OCI-LY1 (cell line): Measurements from ENCODE around the gene RNF121.
A peak's percentile ranks its signal among the peaks of the same experiment; 100 is the strongest.

Source experiments
- H2AFZ ChIP-seq: fragments of 200-600 bp; sonication (generic), shearing (Covaris generic); 2 replicates; pipeline ENCODE4 v1.6.0; 2014; ENCODE audit warnings: antibody characterized with exemption, mild to moderate bottlenecking, low read length
- H3F3A ChIP-seq: fragments of 200-600 bp; sonication (generic), shearing (Covaris generic); 2 replicates; pipeline ENCODE4 v1.6.0; 2014; ENCODE audit warnings: mild to moderate bottlenecking, antibody characterized with exemption, low read length, moderate library complexity; ENCODE audit not compliant: insufficient read depth
- H3K27ac ChIP-seq: fragments of 200-600 bp; sonication (generic); 2 replicates; pipeline ENCODE4 v1.5.1; 2014; ENCODE audit warnings: low read length, mixed run types, mild to moderate bottlenecking, low read depth; ENCODE audit not compliant: poor library complexity, severe bottlenecking
- H3K27me3 ChIP-seq: fragments of 200-600 bp; sonication (generic); 2 replicates; pipeline ENCODE4 v1.6.0; 2014; ENCODE audit warnings: antibody characterized with exemption, mild to moderate bottlenecking, low read length, moderate library complexity; ENCODE audit not compliant: insufficient read depth
- H3K36me3 ChIP-seq: fragments of 200-600 bp; sonication (generic); 2 replicates; pipeline ENCODE4 v1.6.1; 2014; ENCODE audit warnings: mild to moderate bottlenecking, antibody characterized with exemption, low read length, moderate library complexity, mixed read lengths; ENCODE audit not compliant: insufficient read depth
- H3K4me1 ChIP-seq: fragments of 200-600 bp; sonication (generic); 2 replicates; pipeline ENCODE4 v1.5.1; 2014; ENCODE audit warnings: mild to moderate bottlenecking, low read length, moderate library complexity; ENCODE audit not compliant: insufficient read depth, severe bottlenecking
- H3K4me2 ChIP-seq: fragments of 200-600 bp; sonication (generic), shearing (Covaris generic); 2 replicates; pipeline ENCODE4 v1.6.1; 2014; ENCODE audit warnings: low read length
- H3K4me3 ChIP-seq: fragments of 200-600 bp; sonication (generic); 2 replicates; pipeline ENCODE4 v1.5.1; 2014; ENCODE audit warnings: low read length, low read depth, mild to moderate bottlenecking, mixed read lengths; ENCODE audit not compliant: poor library complexity, severe bottlenecking
- H3K79me2 ChIP-seq: fragments of 200-600 bp; shearing (Covaris generic); 2 replicates; pipeline ENCODE4 v1.6.1; 2016; ENCODE audit warnings: mixed run types, low read length, mixed read lengths; ENCODE audit not compliant: insufficient read depth
- H3K9ac ChIP-seq: fragments of 200-600 bp; sonication (generic), shearing (Covaris generic); 2 replicates; pipeline ENCODE4 v1.6.1; 2014; ENCODE audit warnings: mild to moderate bottlenecking, low read length, mixed read lengths
- H3K9me2 ChIP-seq: fragments of 200-600 bp; sonication (generic), shearing (Covaris generic); 2 replicates; pipeline ENCODE4 v1.6.1; 2014; ENCODE audit warnings: low read depth, mild to moderate bottlenecking, low read length, mixed read lengths
- H3K9me3 ChIP-seq: fragments of 200-600 bp; shearing (Covaris generic); 2 replicates; pipeline ENCODE4 v1.6.1; 2014; ENCODE audit warnings: low read length, mixed read lengths
- H4K20me1 ChIP-seq: fragments of 200-600 bp; sonication (generic), shearing (Covaris generic); 2 replicates; pipeline ENCODE4 v1.6.0; 2016; ENCODE audit warnings: mild to moderate bottlenecking, low read length; ENCODE audit not compliant: insufficient read depth
- CTCF ChIP-seq: fragments of 200-600 bp; sonication (generic), shearing (Covaris generic); IDR thresholded peaks from 2 replicates; pipeline ENCODE4 v1.5.1; 2017; ENCODE audit warnings: mild to moderate bottlenecking, antibody characterized with exemption, low read length, moderate library complexity, mixed read lengths
- EZH2 ChIP-seq: fragments of 200-600 bp; sonication (generic), shearing (Covaris generic); IDR thresholded peaks from 2 replicates; pipeline ENCODE4 v1.8.0; 2017; ENCODE audit warnings: borderline replicate concordance, mixed run types, mild to moderate bottlenecking, antibody characterized with exemption, low read length, moderate library complexity, mixed read lengths

Gene RNF121

GRCh38 chr11:71999798-72000197 is 71.0 kb downstream of the RNF121 start:
- Histone ChIP-seq H3K27me3 (no peaks in the 10 kb centered on the region), H3K4me1 (peaks cover 14% of the 10 kb centered on the region), H3K79me2 (no peaks in the 10 kb centered on the region), H3K9me2 (no peaks in the 10 kb centered on the region), H3K9ac (no peak overlapping the region), H2AFZ (no peak overlapping the region), H3K9me3 (no peaks in the 10 kb centered on the region), H3K27ac (peak overlapping the region; percentile 34), H4K20me1 (no peaks in the 10 kb centered on the region), H3K4me2 (no peak overlapping the region), H3F3A (no peaks in the 10 kb centered on the region), H3K36me3 (peaks cover 34% of the 10 kb centered on the region), H3K4me3 (no peak overlapping the region)
- TF ChIP-seq CTCF (no peak), EZH2 (no peak)

DNA sequence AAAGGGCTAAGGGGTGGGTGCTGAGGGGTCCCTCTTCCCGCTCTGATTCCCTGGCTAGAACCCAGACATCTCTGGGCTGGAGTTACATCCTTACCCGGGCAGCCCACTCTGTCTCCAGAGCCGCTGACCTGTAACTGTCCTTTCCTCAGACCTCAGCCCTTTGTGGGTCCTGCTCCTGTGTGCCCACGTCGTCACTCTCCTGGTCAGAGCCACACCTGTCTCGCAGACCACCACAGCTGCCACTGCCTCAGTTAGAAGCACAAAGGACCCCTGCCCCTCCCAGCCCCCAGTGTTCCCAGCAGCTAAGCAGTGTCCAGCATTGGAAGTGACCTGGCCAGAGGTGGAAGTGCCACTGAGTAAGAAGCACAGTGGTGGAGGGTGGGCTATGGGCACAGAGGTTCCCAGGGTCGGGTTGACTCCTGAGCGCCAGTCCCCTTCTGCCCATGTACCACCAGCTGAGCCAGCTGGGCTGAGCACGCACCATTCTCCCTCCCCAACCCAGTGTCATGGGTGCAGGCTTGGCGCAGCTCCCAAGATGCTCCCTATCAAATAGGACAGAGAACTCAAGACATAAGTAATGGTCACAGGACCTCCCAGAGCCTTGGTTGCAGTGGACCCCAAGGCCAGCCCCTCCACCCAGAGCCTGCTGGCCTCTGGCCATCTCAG is 71.5 kb downstream of the RNF121 start:
- Histone ChIP-seq H3K27ac (no peak overlapping the region), H3K36me3 (peaks cover 39% of the 10 kb centered on the region), H3K4me1 (peaks cover 14% of the 10 kb centered on the region), H3K9me2 (no peaks in the 10 kb centered on the region), H2AFZ (no peak overlapping the region), H3K79me2 (no peaks in the 10 kb centered on the region), H3K4me3 (no peak overlapping the region), H3K4me2 (no peak overlapping the region), H3F3A (no peaks in the 10 kb centered on the region), H3K27me3 (no peaks in the 10 kb centered on the region), H4K20me1 (no peaks in the 10 kb centered on the region), H3K9ac (no peak overlapping the region), H3K9me3 (no peaks in the 10 kb centered on the region)
- TF ChIP-seq EZH2, result no peak
- no peak for TF ChIP-seq CTCF

- peaks cover 48% of the 10 kb centered on the region for H3K36me3 ChIP-seq
- no peak overlapping the region for H3K9ac ChIP-seq
- H3K4me2 ChIP-seq, result no peak overlapping the region
- TF ChIP-seq EZH2 (no peak), CTCF (no peak)
- no peaks in the 10 kb centered on the region for H3K79me2 ChIP-seq
- no peaks in the 10 kb centered on the region for H4K20me1 ChIP-seq
- no peaks in the 10 kb centered on the region for H3F3A ChIP-seq
- no peak overlapping the region for H2AFZ ChIP-seq
- no peaks in the 10 kb centered on the region for H3K27me3 ChIP-seq
- H3K4me3 ChIP-seq, result no peak overlapping the region
- no peaks in the 10 kb centered on the region for H3K9me2 ChIP-seq
- no peak overlapping the region for H3K27ac ChIP-seq
- no peaks in the 10 kb centered on the region for H3K9me3 ChIP-seq
- H3K4me1 ChIP-seq, result peaks cover 14% of the 10 kb centered on the region
These were observed 72.4 kb downstream of the RNF121 start for GRCh38 chr11:72001285-72001684.
